SK-N-SH (cell line): ENCODE measurements around the gene ARHGEF28. TPM values are rescaled to one million over a fixed set of nuclear protein-coding genes. Genes with fewer than 3 reads are reported as not detected.

Source experiments
- CTCF ChIA-PET: fragments of 300-600, 350-600 bp; formaldehyde crosslinking; extraction: SDS; loops from one replicate; lab custom pipeline; 2021; lab: Yijun Ruan, JAX
- POLR2A ChIA-PET: fragments of 350-600 bp; sonication (Branson Sonifier 250); formaldehyde crosslinking; extraction: SDS; loops from one replicate; lab custom pipeline; 2020; ENCODE audit warnings: antibody characterized with exemption, inconsistent platforms; lab: Yijun Ruan, JAX
- DNase-seq: peaks from one replicate; pipeline ENCODE4 v3.0.0; 2012
- H2AFZ ChIP-seq: fragments of 200-600 bp; sonication (generic); 2 replicates; pipeline ENCODE4 v1.8.1; 2016; ENCODE audit warnings: antibody characterized with exemption, mild to moderate bottlenecking, low read depth
- H3F3A ChIP-seq: fragments of 200-600 bp; sonication (generic); replicated peaks from 2 replicates; pipeline ENCODE3; 2016; ENCODE audit warnings: antibody characterized with exemption, mild to moderate bottlenecking; ENCODE audit not compliant: insufficient read depth
- H3K27ac ChIP-seq, 2 experiments: fragments of 200-500 bp in 1 of 2; fragments of 200-600 bp in 1 of 2; sonication (Bioruptor generic) in 1 of 2; sonication (generic), shearing (Covaris generic) in 1 of 2; 2 replicates each; pipeline versions ENCODE4 v1.5.1 to v1.6.1; 2014 to 2016; ENCODE audit warnings: low read depth in 2 of 2, inconsistent platforms in 1 of 2, low read length in 1 of 2, mild to moderate bottlenecking in 1 of 2, mixed read lengths in 1 of 2
- H3K27me3 ChIP-seq: fragments of 200-600 bp; sonication (generic), shearing (Covaris generic); 2 replicates; pipeline ENCODE4 v1.6.1; 2016; ENCODE audit warnings: mixed run types; ENCODE audit not compliant: insufficient read depth
- H3K36me3 ChIP-seq, 2 experiments: fragments of 200-500 bp in 1 of 2; fragments of 200-600 bp in 1 of 2; sonication (Bioruptor generic) in 1 of 2; sonication (generic) in 1 of 2; replicated peaks in 1 of 2; 2 replicates each; pipeline versions ENCODE3 to v1.5.1; 2014 to 2016; ENCODE audit warnings: low read length in 1 of 2, mild to moderate bottlenecking in 1 of 2; ENCODE audit not compliant: insufficient read depth in 2 of 2, control insufficient read depth in 1 of 2
- H3K4me1 ChIP-seq, 2 experiments: fragments of 200-500 bp in 1 of 2; fragments of 200-600 bp in 1 of 2; sonication (Bioruptor generic) in 1 of 2; sonication (generic), shearing (Covaris generic) in 1 of 2; 2 replicates each; pipeline versions ENCODE4 v1.5.1 to v1.6.1; 2014 to 2016; ENCODE audit warnings: low read depth in 1 of 2, low read length in 1 of 2, mixed run types in 1 of 2; ENCODE audit not compliant: insufficient read depth in 2 of 2, control insufficient read depth in 1 of 2
- H3K4me2 ChIP-seq: fragments of 200-600 bp; sonication (generic), shearing (Covaris generic); 2 replicates; pipeline ENCODE4 v1.6.1; 2017; ENCODE audit warnings: mixed run types
- H3K4me3 ChIP-seq, 2 experiments: fragments of 200-500 bp in 1 of 2; fragments of 200-600 bp in 1 of 2; sonication (Bioruptor generic) in 1 of 2; sonication (generic), shearing (Covaris generic) in 1 of 2; 2 replicates each; pipeline versions ENCODE4 v1.5.1 to v1.8.1; 2014 to 2016; ENCODE audit warnings: low read depth in 2 of 2, inconsistent platforms in 1 of 2, low read length in 1 of 2, mild to moderate bottlenecking in 1 of 2, mixed read lengths in 1 of 2, moderate library complexity in 1 of 2
- H3K79me2 ChIP-seq: fragments of 200-600 bp; sonication (generic); 2 replicates; pipeline ENCODE4 v1.8.1; 2017; ENCODE audit warnings: mild to moderate bottlenecking; ENCODE audit not compliant: insufficient read depth
- H3K9ac ChIP-seq: fragments of 200-600 bp; sonication (generic); 2 replicates; pipeline ENCODE4 v1.6.1; 2017; ENCODE audit warnings: mixed run types
- H3K9me2 ChIP-seq: fragments of 200-600 bp; sonication (generic); 2 replicates; pipeline ENCODE4 v1.6.1; 2017; ENCODE audit warnings: mixed run types
- H3K9me3 ChIP-seq: fragments of 200-600 bp; sonication (generic); 2 replicates; pipeline ENCODE4 v1.6.1; 2017; ENCODE audit warnings: mixed run types, mild to moderate bottlenecking, moderate library complexity
- H4K20me1 ChIP-seq: fragments of 200-600 bp; sonication (generic); 2 replicates; pipeline ENCODE4 v1.6.1; 2017; ENCODE audit warnings: mild to moderate bottlenecking, mixed run types; ENCODE audit not compliant: insufficient read depth
- ELF1 ChIP-seq: IDR thresholded peaks from 2 replicates; pipeline ENCODE4 v1.4.0; 2012
- EP300 ChIP-seq, 2 experiments: IDR thresholded peaks; 2 replicates each; pipeline versions ENCODE4 v1.4.0 to v1.6.1; 2012; ENCODE audit warnings: borderline replicate concordance in 1 of 2, low read depth in 1 of 2, low read length in 1 of 2
- FOXM1 ChIP-seq: IDR thresholded peaks from 2 replicates; pipeline ENCODE4 v1.4.0; 2012; ENCODE audit warnings: low read depth, mild to moderate bottlenecking
- GABPA ChIP-seq: IDR thresholded peaks from 2 replicates; pipeline ENCODE4 v1.4.0; 2012; ENCODE audit warnings: low read depth, mild to moderate bottlenecking
- MXI1 ChIP-seq: IDR thresholded peaks from 2 replicates; pipeline ENCODE4 v1.6.1; 2012; ENCODE audit warnings: mild to moderate bottlenecking, low read depth, low read length, improper control_type of control experiment
- POLR2AphosphoS5 ChIP-seq: IDR thresholded peaks from 2 replicates; pipeline ENCODE4 v1.6.1; 2012; ENCODE audit warnings: low read depth, low read length
- RAD21 ChIP-seq: IDR thresholded peaks from 2 replicates; pipeline ENCODE4 v1.6.1; 2012; ENCODE audit warnings: mild to moderate bottlenecking, low read length
- TAF1 ChIP-seq: IDR thresholded peaks from 2 replicates; pipeline ENCODE4 v1.6.1; 2012; ENCODE audit warnings: low read depth, mild to moderate bottlenecking, low read length, moderate library complexity, borderline replicate concordance
- TEAD4 ChIP-seq: IDR thresholded peaks from 2 replicates; pipeline ENCODE4 v1.4.0; 2012; ENCODE audit warnings: mild to moderate bottlenecking, borderline replicate concordance; ENCODE audit not compliant: insufficient read depth
- YY1 ChIP-seq: IDR thresholded peaks from 2 replicates; pipeline ENCODE4 v1.4.0; 2012; ENCODE audit warnings: low read depth, mild to moderate bottlenecking
- WGBS: methylation state at CpG from one replicate; pipeline ENCODE4 v1.1.6; 2017; ENCODE audit warnings: low lambda C conversion rate; 5-methylcytosine and 5-hydroxymethylcytosine counted together
- polyA plus RNA-seq, 3 experiments: library from polyadenylated mRNA; depleted of rRNA; stranded (reverse); fragments of >200 nt; gene quantifications; 2 replicates each; pipeline ENCODE4 v1.2.3, GENCODE V29; 2012
- TF ChIP-seq, protein P1 (sequence below): IDR thresholded peaks from 2 replicates; pipeline ENCODE4 v1.4.0; 2012; ENCODE audit warnings: low read depth
- TF ChIP-seq, protein P2 (sequence below): IDR thresholded peaks from 2 replicates; pipeline ENCODE4 v1.4.0; 2012; ENCODE audit warnings: low read depth, borderline replicate concordance
- TF ChIP-seq, protein P3 (sequence below): fragments of 150-350 bp; IDR thresholded peaks from 2 replicates; pipeline ENCODE4 v1.6.1; 2016; ENCODE audit warnings: mild to moderate bottlenecking, low read depth, low read length
- TF ChIP-seq, protein P4 (sequence below): IDR thresholded peaks from 2 replicates; pipeline ENCODE4; 2012
- TF ChIP-seq, protein P5 (sequence below): fragments of 150-350 bp; IDR thresholded peaks from 2 replicates; pipeline ENCODE4 v1.6.1; 2017; ENCODE audit warnings: antibody characterized with exemption, low read length, low read depth, borderline replicate concordance

Gene ARHGEF28, protein sequence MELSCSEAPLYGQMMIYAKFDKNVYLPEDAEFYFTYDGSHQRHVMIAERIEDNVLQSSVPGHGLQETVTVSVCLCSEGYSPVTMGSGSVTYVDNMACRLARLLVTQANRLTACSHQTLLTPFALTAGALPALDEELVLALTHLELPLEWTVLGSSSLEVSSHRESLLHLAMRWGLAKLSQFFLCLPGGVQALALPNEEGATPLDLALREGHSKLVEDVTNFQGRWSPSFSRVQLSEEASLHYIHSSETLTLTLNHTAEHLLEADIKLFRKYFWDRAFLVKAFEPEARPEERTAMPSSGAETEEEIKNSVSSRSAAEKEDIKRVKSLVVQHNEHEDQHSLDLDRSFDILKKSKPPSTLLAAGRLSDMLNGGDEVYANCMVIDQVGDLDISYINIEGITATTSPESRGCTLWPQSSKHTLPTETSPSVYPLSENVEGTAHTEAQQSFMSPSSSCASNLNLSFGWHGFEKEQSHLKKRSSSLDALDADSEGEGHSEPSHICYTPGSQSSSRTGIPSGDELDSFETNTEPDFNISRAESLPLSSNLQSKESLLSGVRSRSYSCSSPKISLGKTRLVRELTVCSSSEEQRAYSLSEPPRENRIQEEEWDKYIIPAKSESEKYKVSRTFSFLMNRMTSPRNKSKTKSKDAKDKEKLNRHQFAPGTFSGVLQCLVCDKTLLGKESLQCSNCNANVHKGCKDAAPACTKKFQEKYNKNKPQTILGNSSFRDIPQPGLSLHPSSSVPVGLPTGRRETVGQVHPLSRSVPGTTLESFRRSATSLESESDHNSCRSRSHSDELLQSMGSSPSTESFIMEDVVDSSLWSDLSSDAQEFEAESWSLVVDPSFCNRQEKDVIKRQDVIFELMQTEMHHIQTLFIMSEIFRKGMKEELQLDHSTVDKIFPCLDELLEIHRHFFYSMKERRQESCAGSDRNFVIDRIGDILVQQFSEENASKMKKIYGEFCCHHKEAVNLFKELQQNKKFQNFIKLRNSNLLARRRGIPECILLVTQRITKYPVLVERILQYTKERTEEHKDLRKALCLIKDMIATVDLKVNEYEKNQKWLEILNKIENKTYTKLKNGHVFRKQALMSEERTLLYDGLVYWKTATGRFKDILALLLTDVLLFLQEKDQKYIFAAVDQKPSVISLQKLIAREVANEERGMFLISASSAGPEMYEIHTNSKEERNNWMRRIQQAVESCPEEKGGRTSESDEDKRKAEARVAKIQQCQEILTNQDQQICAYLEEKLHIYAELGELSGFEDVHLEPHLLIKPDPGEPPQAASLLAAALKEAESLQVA (N-terminal part only)
- polyA plus RNA-seq (2012; rRNA removed), result 3.7 and 4.2 TPM in 2 replicates
- 2.6 and 2.8 TPM in 2 replicates for polyA plus RNA-seq (2012; cell fraction: cytosol; rRNA removed)
- 10.6 and 11.9 TPM in 2 replicates for polyA plus RNA-seq (2012; cell fraction: nucleus; rRNA removed)

DNA sequence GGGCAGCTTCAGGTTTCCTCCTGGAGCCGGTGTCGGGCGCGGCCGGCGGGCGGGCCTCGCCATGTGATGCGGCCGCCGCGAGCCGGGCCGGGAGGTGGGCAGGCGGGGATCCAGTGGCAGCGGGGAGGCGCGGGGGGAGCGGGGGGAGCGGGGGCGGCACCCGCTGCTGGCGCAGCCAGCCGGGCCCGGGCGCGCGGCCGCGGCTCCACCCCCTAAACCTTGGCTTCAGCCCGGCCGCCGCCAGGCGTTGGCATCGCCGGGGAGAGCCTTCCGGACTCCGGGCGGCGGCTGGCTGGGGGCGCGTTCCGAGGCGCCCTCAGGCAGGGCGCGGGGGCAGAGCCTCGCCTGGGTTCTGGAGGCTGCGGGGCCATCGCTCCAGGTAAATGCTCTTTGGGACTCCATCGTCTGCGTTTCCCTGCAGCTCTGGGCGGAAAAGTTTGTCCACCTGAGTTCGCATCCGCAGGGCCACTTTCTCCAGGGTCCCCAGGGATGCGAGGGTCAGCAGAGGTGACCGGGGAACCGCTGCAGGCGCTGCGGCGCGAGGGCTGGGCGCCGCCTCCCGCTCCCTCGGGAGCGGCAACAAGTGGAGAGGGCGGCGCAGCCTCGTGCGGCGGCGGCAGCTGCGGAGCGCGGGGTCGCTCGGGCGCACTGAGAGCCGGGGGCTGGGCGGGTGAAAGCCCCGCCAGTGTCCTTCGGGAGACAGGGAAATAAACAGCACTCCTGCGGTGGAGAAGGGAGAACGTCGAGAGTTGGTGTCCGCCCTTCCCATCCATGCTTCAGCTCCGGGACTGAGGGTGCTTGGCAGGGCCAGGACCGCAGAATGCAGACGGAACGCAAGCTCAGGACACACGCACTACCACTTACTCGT lies at the start of gene ARHGEF28:
ARHGEF28 (plus strand) TSS at position 253 of the 868 bp plus-strand sequence. CDS start 58,656 bp downstream, outside the sequence.
- H4K20me1 ChIP-seq, result no peaks in the 10 kb centered on the region
- H3K9me3 ChIP-seq, result no peaks in the 10 kb centered on the region
- peaks cover 3 to 13% of the 10 kb centered on the region in 2 experiments; a peak in 3 of 4 replicates for H3K4me1 ChIP-seq
- H3K4me3 ChIP-seq, result peak within 1 kb of the TSS; percentile 76 to 85
- ChIA-PET POLR2A (no interaction called here), CTCF (interaction anchor here (0.7 to 2.8 kb wide), 5 partner anchors 9 to 166 kb away, joined by 3 to 10 read pairs (median 5); no protein-coding TSS in a partner anchor)
- peak; percentile 92 for DNase-seq
- WGBS, result 18% methylated on average over 27 of the region's 92 CpGs
- H3K36me3 ChIP-seq, result no peaks in the 10 kb centered on the region
- peak within 1 kb of the TSS; percentile 93 for H3K4me2 ChIP-seq
- peak within 1 kb of the TSS; percentile 80 for H3K9ac ChIP-seq
- no peaks in the 10 kb centered on the region for H3K27me3 ChIP-seq
- no peak for TF ChIP-seq TEAD4
- TF ChIP-seq GABPA, result no peak
- no peak for TF ChIP-seq FOXM1
- peak; percentile 62; the same call in 1 of the 2 replicates for TF ChIP-seq POLR2AphosphoS5
- TF ChIP-seq, protein P1, sequence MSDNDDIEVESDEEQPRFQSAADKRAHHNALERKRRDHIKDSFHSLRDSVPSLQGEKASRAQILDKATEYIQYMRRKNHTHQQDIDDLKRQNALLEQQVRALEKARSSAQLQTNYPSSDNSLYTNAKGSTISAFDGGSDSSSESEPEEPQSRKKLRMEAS, result peak; percentile 56
- TF ChIP-seq MXI1, result 0 out of 2 replicates have a peak, but pooled peaks have one; percentile 9
- TF ChIP-seq ELF1, result 0 out of 2 replicates have a peak, but pooled peaks have one; percentile 31
- TF ChIP-seq TAF1, result 0 out of 2 replicates have a peak, but pooled peaks have one; percentile 52
- TF ChIP-seq, protein P2, sequence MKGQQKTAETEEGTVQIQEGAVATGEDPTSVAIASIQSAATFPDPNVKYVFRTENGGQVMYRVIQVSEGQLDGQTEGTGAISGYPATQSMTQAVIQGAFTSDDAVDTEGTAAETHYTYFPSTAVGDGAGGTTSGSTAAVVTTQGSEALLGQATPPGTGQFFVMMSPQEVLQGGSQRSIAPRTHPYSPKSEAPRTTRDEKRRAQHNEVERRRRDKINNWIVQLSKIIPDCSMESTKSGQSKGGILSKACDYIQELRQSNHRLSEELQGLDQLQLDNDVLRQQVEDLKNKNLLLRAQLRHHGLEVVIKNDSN, result peak; percentile 49; the same call in 1 of the 2 replicates
- no peak for TF ChIP-seq YY1
- TF ChIP-seq RAD21, result no peak
- TF ChIP-seq, protein P3, sequence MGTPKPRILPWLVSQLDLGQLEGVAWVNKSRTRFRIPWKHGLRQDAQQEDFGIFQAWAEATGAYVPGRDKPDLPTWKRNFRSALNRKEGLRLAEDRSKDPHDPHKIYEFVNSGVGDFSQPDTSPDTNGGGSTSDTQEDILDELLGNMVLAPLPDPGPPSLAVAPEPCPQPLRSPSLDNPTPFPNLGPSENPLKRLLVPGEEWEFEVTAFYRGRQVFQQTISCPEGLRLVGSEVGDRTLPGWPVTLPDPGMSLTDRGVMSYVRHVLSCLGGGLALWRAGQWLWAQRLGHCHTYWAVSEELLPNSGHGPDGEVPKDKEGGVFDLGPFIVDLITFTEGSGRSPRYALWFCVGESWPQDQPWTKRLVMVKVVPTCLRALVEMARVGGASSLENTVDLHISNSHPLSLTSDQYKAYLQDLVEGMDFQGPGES, result no peak
- TF ChIP-seq EP300 (IDR thresholded peaks at IDR 0.05; ENCODE audit: borderline replicate concordance in 1 of 2, low read depth in 1 of 2, low read length in 1 of 2), result peak in 1 of 2 experiments; percentile 34; a peak in 1 of 4 replicates
- TF ChIP-seq, protein P4, sequence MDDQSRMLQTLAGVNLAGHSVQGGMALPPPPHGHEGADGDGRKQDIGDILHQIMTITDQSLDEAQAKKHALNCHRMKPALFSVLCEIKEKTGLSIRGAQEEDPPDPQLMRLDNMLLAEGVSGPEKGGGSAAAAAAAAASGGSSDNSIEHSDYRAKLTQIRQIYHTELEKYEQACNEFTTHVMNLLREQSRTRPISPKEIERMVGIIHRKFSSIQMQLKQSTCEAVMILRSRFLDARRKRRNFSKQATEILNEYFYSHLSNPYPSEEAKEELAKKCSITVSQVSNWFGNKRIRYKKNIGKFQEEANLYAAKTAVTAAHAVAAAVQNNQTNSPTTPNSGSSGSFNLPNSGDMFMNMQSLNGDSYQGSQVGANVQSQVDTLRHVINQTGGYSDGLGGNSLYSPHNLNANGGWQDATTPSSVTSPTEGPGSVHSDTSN, result peak; percentile 18; the same call in 1 of the 2 replicates
- TF ChIP-seq, protein P5, sequence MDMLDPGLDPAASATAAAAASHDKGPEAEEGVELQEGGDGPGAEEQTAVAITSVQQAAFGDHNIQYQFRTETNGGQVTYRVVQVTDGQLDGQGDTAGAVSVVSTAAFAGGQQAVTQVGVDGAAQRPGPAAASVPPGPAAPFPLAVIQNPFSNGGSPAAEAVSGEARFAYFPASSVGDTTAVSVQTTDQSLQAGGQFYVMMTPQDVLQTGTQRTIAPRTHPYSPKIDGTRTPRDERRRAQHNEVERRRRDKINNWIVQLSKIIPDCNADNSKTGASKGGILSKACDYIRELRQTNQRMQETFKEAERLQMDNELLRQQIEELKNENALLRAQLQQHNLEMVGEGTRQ, result no peak
- H3K79me2 ChIP-seq, result peaks cover 42% of the 10 kb centered on the region
- peaks cover 4% of the 10 kb centered on the region for H3F3A ChIP-seq
- peak within 1 kb of the TSS; percentile 82 for H2AFZ ChIP-seq
- H3K27ac ChIP-seq, result peak within 1 kb of the TSS; percentile 16 to 53; a peak in 2 of 4 replicates
- no peaks in the 10 kb centered on the region for H3K9me2 ChIP-seq
